NCI-H1694 treated with DMSO at 0.1 percent for 48 hours (cell line): Measurements from ENCODE around the gene LASP1.
"Not testable (repeated sequence)": the region's sequence is repeated elsewhere in the genome, so short reads cannot be mapped to it uniquely, and the experiment has no call there.

Source experiments
- DNase-seq: peaks from one replicate; lab custom pipeline; 2025; lab: John Stamatoyannopoulos, UW

LASP1 gene

GRCh38 chr17:38939987-38940386 lies 70.1 kb downstream of the LASP1 start:
- DNase-seq: no peak

DNA sequence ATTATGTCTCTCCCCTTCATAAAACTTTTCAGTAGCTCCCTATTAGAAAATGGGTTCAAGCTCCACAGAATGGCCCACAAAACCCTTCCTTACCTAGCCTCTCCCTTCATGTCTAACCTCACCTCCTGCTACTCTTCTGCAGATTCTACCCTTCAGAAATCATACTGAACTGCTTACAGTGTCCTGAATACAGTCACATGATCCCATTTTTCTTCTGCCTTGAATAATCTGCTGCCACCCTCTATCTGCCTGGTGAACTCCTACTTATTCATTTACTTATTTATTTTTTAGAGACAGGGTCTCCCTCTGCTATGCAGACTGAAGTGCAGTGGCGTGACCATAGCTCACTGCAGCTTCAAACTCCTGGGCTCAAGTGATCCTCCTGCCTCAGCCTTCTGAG lies 70.5 kb downstream of the LASP1 start:
- DNase-seq: no peak

- peak; percentile 21 for DNase-seq
Observed at GRCh38 chr17:38942696-38943334, 73.0 kb downstream of the LASP1 start.

GRCh38 chr17:38943607-38944006 lies 73.7 kb downstream of the LASP1 start:
- DNase-seq: no peak

DNA sequence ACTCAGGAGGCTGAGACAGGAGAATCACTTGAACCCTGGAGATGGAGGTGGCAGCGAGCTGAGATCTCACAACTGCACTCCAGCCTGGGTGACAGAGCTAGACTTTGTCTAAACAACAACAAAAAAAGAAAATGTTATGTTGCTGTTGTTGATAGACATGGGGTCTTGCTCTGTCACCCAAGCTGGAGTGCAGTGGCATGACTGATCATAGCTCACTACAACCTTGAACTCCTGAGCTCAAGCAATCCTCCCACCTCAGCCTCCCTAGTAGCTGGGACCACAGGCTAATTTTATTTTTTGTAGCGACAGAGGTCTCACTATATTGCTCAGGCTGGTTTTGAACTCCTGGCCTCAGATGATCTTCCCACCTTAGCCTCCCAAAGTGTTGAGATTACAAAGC lies 77.3 kb downstream of the LASP1 start:
- no peak for DNase-seq

DNA sequence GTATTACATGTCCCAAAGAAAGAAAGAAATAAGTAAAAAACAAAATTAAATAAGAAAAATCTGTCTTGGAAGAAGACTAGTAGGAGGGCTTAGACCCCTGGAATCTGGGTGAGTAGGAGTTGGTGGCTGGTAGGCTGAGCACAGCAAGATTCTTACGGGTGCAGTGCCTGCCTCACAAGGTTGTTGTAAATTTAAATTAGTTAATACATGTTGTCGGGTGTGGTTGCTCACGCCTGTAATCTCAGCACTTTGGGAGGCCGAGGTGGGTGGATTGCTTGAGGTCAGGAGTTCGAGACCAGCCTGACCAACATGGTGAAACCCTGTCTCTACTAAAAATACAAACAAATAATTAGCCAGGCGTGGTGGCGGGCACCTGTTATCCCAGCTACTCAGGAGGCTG lies 83.9 kb downstream of the LASP1 start:
- not testable (repeated sequence) for DNase-seq

DNA sequence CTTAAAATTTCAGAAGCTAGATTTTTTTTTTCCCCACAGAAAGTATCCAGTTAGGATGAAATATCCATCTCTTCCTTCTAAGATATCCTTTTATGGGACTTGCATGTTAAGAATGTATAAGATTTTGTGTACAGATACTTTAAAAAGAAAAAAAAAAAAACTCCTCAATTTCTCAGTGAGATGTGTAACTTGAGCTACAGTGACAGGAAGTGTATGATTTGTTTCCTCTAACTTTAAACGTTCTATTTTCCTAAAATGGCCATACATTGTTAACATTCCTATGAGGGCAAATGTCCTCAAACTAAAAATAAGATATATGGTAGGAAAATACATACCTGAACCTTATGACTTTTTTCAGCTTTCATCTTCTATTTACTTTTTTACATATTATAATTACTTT lies 88.5 kb downstream of the LASP1 start:
- DNase-seq: no peak

DNA sequence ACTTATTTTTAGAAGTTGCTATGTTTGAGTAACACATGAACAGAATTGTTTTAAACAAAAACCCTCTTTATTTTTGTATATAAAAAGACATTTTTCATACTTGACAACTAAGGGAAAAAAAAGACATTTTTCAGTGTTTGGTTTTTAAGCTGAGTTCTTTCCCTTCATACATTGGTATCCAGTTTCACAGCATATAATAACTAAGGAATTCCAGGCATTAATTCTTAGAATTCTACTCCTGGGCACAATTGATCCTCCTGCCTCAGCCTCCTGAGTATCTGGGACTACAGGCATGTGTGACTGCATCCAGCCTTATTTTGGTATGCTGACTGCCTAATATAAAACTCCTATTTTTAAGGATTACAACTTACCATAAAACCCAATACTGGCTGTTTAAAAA lies 88.9 kb downstream of the LASP1 start:
- DNase-seq: no peak

DNA sequence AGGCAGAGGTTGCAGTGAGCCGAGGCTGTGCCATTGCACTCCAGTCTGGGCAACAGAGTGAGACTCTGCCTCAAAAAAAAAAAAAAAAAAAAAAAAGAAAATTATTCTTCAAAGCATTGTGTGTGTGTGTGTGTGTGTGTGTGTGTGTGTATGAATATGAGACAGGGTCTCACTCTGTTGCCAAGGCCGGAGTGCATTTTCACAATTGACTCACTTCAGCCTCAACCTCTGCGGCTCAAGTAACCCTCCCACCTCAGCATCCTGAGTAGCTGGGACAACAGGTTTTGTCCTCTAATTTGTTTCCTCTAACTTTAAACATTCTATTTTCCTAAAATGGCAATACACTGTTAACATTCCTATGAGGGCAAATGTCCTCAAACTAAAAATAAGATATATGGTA lies 89.7 kb downstream of the LASP1 start:
- no peak for DNase-seq

GRCh38 chr17:38960402-38960801 lies 90.5 kb downstream of the LASP1 start:
- DNase-seq: no peak

DNA sequence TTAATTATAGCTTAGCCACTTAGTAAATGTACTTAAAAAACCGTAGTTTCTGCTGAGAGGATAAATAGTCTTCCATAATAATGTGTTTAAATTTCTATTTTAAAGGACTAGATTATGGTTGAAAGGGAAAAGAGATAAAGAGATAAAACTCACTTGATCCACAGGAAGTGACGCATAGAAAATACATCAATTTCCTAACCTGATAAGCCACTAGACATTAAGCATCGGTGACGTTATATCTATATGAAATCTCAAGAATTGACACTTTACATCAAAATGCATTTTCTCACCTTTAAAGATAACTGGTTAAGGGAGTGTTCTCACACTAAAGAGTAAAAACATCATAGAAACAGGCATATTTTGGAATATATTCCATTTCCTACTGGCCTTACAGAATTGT lies 91.6 kb downstream of the LASP1 start:
- no peak for DNase-seq

DNA sequence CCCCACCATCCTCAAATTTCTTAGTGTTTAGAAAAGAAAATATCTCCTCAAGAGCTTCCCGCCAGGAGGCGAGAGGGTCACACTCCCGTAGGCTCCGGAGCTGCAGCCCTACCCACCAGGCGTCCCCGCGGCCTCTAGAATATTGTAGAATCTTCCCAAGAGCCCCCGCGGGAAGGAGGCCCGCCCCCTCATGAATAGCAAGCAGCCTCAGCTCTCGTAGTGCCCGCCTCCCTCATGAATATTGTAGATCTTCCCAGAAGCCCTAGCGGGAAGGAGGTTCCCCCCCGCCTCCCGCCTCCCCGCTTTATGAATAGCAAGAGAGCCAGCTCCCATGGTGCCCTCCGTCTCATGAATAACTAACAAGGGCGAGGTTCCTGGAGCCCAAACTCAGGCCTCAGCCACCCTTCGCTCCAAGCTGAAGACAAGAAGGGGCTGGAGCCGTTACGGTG lies 97.5 kb downstream of the LASP1 start, which contains the start of gene FBXO47:
Gene FBXO47, minus strand, starts transcription at position 114 of the 449 bp plus-strand sequence. CDS start 4,378 bp downstream, outside the sequence.
- no peak for DNase-seq

- DNase-seq: no peak
Observed at GRCh38 chr17:38969281-38969680, 99.4 kb downstream of the LASP1 start.

- DNase-seq: no peak
Observed at GRCh38 chr17:38970128-38970527, 100.3 kb downstream of the LASP1 start.

DNA sequence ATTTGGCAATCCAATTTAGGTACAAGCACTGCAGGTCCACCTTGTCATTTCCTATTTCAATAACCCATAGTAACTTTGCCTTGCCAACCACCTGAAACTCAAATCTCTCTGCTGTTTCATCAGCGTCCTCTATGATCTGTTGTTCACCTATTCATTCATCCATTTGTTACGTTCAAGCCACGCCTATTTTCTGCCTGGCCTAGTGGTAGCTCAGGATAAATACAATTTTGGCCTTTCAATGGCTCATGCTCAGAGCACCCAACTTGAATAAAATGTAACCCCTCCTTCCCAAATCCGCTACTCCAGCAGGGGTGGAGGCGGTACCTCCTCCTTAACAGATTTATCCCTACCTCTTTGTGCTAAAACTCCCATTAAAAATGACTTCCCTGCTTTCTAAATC lies 100.9 kb downstream of the LASP1 start:
- DNase-seq: no peak
